ENCODE data around the gene SLC44A3. TPM values are rescaled to one million over a fixed set of nuclear protein-coding genes. Genes with fewer than 3 reads are reported as not detected.

The SLC44A3 gene
- total and polyA plus RNA-seq, 2 of the 4 experiments (the other 2 are of a cell fraction): 0.31 to 0.54 TPM

DNA sequence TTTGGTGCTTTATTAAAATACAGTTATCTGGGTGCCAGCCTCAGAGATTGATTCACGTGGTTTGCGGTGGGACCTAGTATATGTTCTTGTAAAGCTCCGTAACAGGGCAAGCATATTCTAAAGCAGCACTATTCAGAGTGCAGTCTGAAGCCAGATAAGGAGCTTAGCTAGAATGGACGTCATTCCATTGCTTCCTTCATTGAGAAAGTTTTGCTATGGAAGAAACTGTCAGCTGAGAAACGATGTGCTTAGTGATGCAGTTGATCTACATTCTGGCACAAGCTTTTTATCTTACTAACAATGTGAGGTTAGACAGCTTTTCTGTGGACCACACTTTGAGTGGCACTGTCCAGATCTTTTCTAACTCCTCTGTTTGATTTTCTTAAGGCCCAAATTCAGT, 26.2 kb downstream of the SLC44A3 start:
- H4K8ac ChIP-seq (ENCODE audit: low read depth in 2 of 2, low read length in 2 of 2): no peak overlapping the region
- H3K27ac ChIP-seq (ENCODE audit: insufficient read depth, low read length): no peak overlapping the region
- no TSS peak for BruUV-seq (replicated peaks)
- POLR2A ChIA-PET (ENCODE audit: unreplicated experiment): no interaction called here
- in situ Hi-C loops (cut with MboI; ENCODE audit: low sequenced_read_pairs) (loop anchor here (10.0 kb wide), 1 partner anchor 388 kb away; the partner anchor contains the start of gene RWDD3), intact Hi-C loops (cut with micrococcal nuclease) (no loop called here), dilution Hi-C loops (cut with HindIII; ENCODE audit: low sequenced_read_pairs, unreplicated experiment) (no loop called here)
- peak; percentile 66 for ATAC-seq (ENCODE audit: low read depth)
- no peaks in the 10 kb centered on the region for H3K9me3 ChIP-seq (ENCODE audit: control insufficient read depth, insufficient read depth, low read length)
- CTCF ChIA-PET: interaction anchor here (1.7 kb wide), 1 partner anchor 197 kb away, joined by 6 read pairs; no protein-coding TSS in a partner anchor
- peak overlapping the region; percentile 24 for H3K23ac ChIP-seq (ENCODE audit: low read depth, low read length)
- H2AFZ ChIP-seq (replicated peaks; ENCODE audit: low read length, poor library complexity): no peak overlapping the region
- H2AK5ac ChIP-seq (ENCODE audit: low read depth, low read length): no peak overlapping the region
- H3K14ac ChIP-seq (replicated peaks; ENCODE audit: low read depth, low read length): no peak overlapping the region; the same call in 1 of the 2 replicates
- WGBS, 2 experiments (ENCODE audit: extremely low coverage in 2 of 2, insufficient read length in 1 of 2): no CpG with 5 or more reads among the region's 5 CpGs
- H3K4me2 ChIP-seq (ENCODE audit: low read depth, low read length): no peak overlapping the region
- peak; percentile 33 for DNase-seq
- no peak overlapping the region for H2AK9ac ChIP-seq (replicated peaks; ENCODE audit: low read depth, low read length, poor library complexity)
- H3K36me3 ChIP-seq (ENCODE audit: control insufficient read depth, insufficient read depth, low read length): no peaks in the 10 kb centered on the region
- no peak overlapping the region for H3K56ac ChIP-seq (ENCODE audit: extremely low read depth, insufficient read depth, low read length)
- no peak overlapping the region for H2BK120ac ChIP-seq (ENCODE audit: low read depth, low read length)
- no peaks in the 10 kb centered on the region for H4K20me1 ChIP-seq (ENCODE audit: insufficient read depth, low read length)
- no peaks in the 10 kb centered on the region for H3K79me1 ChIP-seq (ENCODE audit: low read depth in 1 of 2, low read length in 2 of 2)
- no peak overlapping the region for H4K5ac ChIP-seq (ENCODE audit: low read depth, low read length)
- no peak overlapping the region for H3K18ac ChIP-seq (ENCODE audit: low read depth, low read length)
- H3K9ac ChIP-seq (ENCODE audit: low read depth, low read length): no peak overlapping the region
- H3K9me1 ChIP-seq (ENCODE audit: insufficient read depth, low read length): no peaks in the 10 kb centered on the region
- H3K27me3 ChIP-seq (ENCODE audit: control insufficient read depth, insufficient read depth, low read length): peaks cover 2% of the 10 kb centered on the region
- H2BK5ac ChIP-seq (ENCODE audit: low read depth, low read length, poor library complexity, severe bottlenecking): no peak overlapping the region
- no peaks in the 10 kb centered on the region for H3K4me1 ChIP-seq (ENCODE audit: control insufficient read depth, insufficient read depth, low read length)
- no peak overlapping the region for H4K91ac ChIP-seq (ENCODE audit: insufficient read depth, low read depth, low read length)
- no peak overlapping the region for H3K4me3 ChIP-seq (ENCODE audit: insufficient read depth, low read depth, low read length)
- TF ChIP-seq FOS (IDR thresholded peaks at IDR 0.05; ENCODE audit: low read depth, low read length): no peak
- TF ChIP-seq, protein P1, sequence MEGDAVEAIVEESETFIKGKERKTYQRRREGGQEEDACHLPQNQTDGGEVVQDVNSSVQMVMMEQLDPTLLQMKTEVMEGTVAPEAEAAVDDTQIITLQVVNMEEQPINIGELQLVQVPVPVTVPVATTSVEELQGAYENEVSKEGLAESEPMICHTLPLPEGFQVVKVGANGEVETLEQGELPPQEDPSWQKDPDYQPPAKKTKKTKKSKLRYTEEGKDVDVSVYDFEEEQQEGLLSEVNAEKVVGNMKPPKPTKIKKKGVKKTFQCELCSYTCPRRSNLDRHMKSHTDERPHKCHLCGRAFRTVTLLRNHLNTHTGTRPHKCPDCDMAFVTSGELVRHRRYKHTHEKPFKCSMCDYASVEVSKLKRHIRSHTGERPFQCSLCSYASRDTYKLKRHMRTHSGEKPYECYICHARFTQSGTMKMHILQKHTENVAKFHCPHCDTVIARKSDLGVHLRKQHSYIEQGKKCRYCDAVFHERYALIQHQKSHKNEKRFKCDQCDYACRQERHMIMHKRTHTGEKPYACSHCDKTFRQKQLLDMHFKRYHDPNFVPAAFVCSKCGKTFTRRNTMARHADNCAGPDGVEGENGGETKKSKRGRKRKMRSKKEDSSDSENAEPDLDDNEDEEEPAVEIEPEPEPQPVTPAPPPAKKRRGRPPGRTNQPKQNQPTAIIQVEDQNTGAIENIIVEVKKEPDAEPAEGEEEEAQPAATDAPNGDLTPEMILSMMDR (conservative IDR thresholded peaks at IDR 0.05; ENCODE audit: low read depth, low read length): no peak
- no peak overlapping the region for H2BK20ac ChIP-seq (ENCODE audit: low read depth, low read length)
- no peak overlapping the region for H2BK15ac ChIP-seq (ENCODE audit: low read depth, low read length)
- no peak overlapping the region for H3K4ac ChIP-seq (ENCODE audit: low read depth, low read length)

All from IMR-90 (cell line).